RWPE2 (cell line): Measurements from ENCODE around the gene TRAPPC2L.

Experiments used
- ATAC-seq: fragments of 200-7000 bp; cut with Tn5 transposase; 3 replicates; pipeline ENCODE4 v1.9.1; 2021; ENCODE audit warnings: low read depth
- DNase-seq: peaks from one replicate; pipeline ENCODE4 v3.0.0-alpha.2; 2020; ENCODE audit warnings: low spot score
- H3K27ac ChIP-seq: fragments of 450-650 bp; 2 replicates; pipeline ENCODE4 v1.5.1; 2017; ENCODE audit warnings: mild to moderate bottlenecking; ENCODE audit not compliant: poor library complexity, severe bottlenecking
- H3K27me3 ChIP-seq: fragments of 250-450 bp; sonication (Bioruptor Pico); 2 replicates; pipeline ENCODE4 v1.5.1; 2021; ENCODE audit warnings: mild to moderate bottlenecking, moderate library complexity; ENCODE audit not compliant: insufficient read depth, poor library complexity, severe bottlenecking
- H3K36me3 ChIP-seq: fragments of 250-450 bp; sonication (Bioruptor Pico); 2 replicates; pipeline ENCODE4 v1.5.1; 2020; ENCODE audit warnings: low read depth, mild to moderate bottlenecking, moderate library complexity
- H3K4me1 ChIP-seq: fragments of 250-450 bp; sonication (Bioruptor Pico); 2 replicates; pipeline ENCODE4 v1.5.1; 2021; ENCODE audit warnings: mild to moderate bottlenecking, moderate library complexity; ENCODE audit not compliant: insufficient read depth, poor library complexity, severe bottlenecking
- H3K4me3 ChIP-seq: fragments of 250-450 bp; sonication (Bioruptor Pico); 2 replicates; pipeline ENCODE4 v1.5.1; 2021; ENCODE audit warnings: mild to moderate bottlenecking, moderate library complexity; ENCODE audit not compliant: severe bottlenecking
- H3K9me3 ChIP-seq: fragments of 250-450 bp; sonication (Bioruptor Pico); 2 replicates; pipeline ENCODE4 v1.5.1; 2021; ENCODE audit warnings: mild to moderate bottlenecking, moderate library complexity; ENCODE audit not compliant: severe bottlenecking
- CTCF ChIP-seq: fragments of 450-650 bp; IDR thresholded peaks from one replicate; pipeline ENCODE4 v1.5.1; 2017; ENCODE audit warnings: mild to moderate bottlenecking, moderate library complexity; ENCODE audit not compliant: poor library complexity, severe bottlenecking

TRAPPC2L gene

GRCh38 chr16:88851616-88852015 is 5.3 kb upstream of the TRAPPC2L start:
- Histone ChIP-seq H3K4me1 (no peaks in the 10 kb centered on the region), H3K27ac (no peak overlapping the region), H3K9me3 (no peaks in the 10 kb centered on the region), H3K27me3 (no peaks in the 10 kb centered on the region), H3K36me3 (peaks cover 7% of the 10 kb centered on the region; the same call in 1 of the 2 replicates), H3K4me3 (no peak overlapping the region)
- no peak for ATAC-seq
- no peak for TF ChIP-seq CTCF
- DNase-seq: no peak

- Histone ChIP-seq H3K27me3 (no peaks in the 10 kb centered on the region), H3K4me1 (no peaks in the 10 kb centered on the region), H3K27ac (no peak overlapping the region), H3K9me3 (no peaks in the 10 kb centered on the region), H3K36me3 (peaks cover 7% of the 10 kb centered on the region; the same call in 1 of the 2 replicates), H3K4me3 (no peak overlapping the region)
- no peak for DNase-seq
- ATAC-seq: no peak
- TF ChIP-seq CTCF: no peak
These were observed 3.5 kb upstream of the TRAPPC2L start for GRCh38 chr16:88853325-88853941.

DNA sequence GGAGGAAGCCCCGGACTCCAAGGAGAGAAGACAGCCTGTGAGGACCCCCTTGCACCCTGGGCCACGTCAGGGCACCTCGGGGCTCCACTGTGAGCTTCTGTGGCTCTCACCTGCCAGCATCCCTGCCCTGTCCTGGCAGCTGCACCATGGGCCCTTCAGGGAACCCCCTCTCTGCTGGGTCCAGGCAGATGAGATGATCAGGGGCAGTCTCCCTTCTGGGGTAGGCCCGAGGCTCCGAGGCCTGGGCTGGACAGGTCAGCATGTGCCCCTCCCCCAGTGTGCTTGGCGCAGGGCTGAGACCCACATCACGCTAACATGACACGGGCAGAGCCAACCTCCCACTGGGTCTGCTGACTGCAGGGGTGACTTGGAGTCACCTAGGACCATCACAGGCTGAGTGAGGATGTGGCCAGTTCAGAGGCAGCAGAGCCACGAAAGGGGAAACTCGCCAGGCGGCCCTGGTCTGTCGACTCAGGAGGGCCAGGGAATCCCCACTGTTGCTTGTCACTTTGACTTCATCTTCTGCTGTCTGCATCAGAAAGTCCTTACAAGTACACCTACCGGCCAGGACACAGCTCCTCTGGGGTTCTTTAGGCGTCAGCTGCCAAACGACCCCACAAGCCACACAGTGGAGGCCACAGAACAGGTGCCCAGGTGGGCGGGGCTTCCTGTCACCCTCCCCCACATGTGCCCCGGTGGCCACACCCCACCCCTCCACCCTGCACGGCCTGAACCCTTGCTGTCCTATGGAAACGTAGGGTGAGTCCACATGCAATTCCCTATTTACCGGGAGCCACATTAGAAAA is 2.4 kb upstream of the TRAPPC2L start:
- no peak for TF ChIP-seq CTCF
- Histone ChIP-seq H3K4me1 (no peaks in the 10 kb centered on the region), H3K36me3 (peaks cover 11% of the 10 kb centered on the region), H3K9me3 (no peaks in the 10 kb centered on the region), H3K27me3 (no peaks in the 10 kb centered on the region), H3K27ac (no peak overlapping the region), H3K4me3 (no peak overlapping the region)
- DNase-seq (no peak), ATAC-seq (no peak)

GRCh38 chr16:88855176-88855575 is 1.8 kb upstream of the TRAPPC2L start:
- H3K4me3 ChIP-seq: no peak overlapping the region
- peaks cover 17% of the 10 kb centered on the region for H3K36me3 ChIP-seq
- ATAC-seq (no peak), DNase-seq (no peak)
- no peaks in the 10 kb centered on the region for H3K9me3 ChIP-seq
- no peaks in the 10 kb centered on the region for H3K27me3 ChIP-seq
- no peaks in the 10 kb centered on the region for H3K4me1 ChIP-seq
- no peak overlapping the region for H3K27ac ChIP-seq
- no peak for TF ChIP-seq CTCF

DNA sequence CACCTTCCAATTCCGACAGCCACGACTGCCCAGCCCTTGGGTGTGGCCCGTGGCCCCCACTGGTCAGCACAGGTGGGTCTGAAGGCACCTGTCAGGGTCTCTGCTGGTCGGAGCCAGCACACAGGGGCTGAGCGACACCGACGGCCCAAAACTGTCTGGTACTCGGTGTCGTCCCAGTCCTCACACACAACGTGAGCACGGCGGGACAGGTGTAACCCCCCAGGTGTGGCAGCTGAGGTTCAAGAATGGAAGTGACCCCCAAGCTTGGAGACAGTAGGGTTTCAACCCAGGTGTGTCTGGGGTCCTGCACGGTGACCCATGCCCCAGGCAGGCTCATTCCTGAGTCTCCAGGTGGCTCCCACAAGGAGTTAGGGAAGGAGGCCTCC is 1.2 kb upstream of the TRAPPC2L start:
- no peak for TF ChIP-seq CTCF
- no peak overlapping the region for H3K27ac ChIP-seq
- no peaks in the 10 kb centered on the region for H3K9me3 ChIP-seq
- DNase-seq: no peak
- H3K4me1 ChIP-seq: no peaks in the 10 kb centered on the region
- H3K4me3 ChIP-seq: peak overlapping the region; percentile 89
- H3K36me3 ChIP-seq: peaks cover 20% of the 10 kb centered on the region
- ATAC-seq: no peak
- no peaks in the 10 kb centered on the region for H3K27me3 ChIP-seq
